Lower lobe of right lung (tissue), 2 donors: ENCODE measurements around the gene IQCK. TPM values are rescaled to one million over a fixed set of nuclear protein-coding genes. Genes with fewer than 3 reads are reported as not detected.

Experiments used
- ATAC-seq, 2 donors: fragments of 200-7000 bp; cut with Tn5 transposase; one replicate each; pipeline ENCODE4 v1.9.1; 2020 to 2022; ENCODE audit warnings: mild to moderate bottlenecking in 2 of 2, moderate library complexity in 2 of 2
- DNase-seq: peaks from one replicate; pipeline ENCODE4 v3.0.0-alpha.2; 2020
- H3K27ac ChIP-seq: fragments of 200-600 bp; one replicate; pipeline ENCODE4 v1.8.0; 2022
- H3K27me3 ChIP-seq: fragments of 200-600 bp; one replicate; pipeline ENCODE4 v1.8.0; 2022; ENCODE audit warnings: low read depth
- H3K36me3 ChIP-seq: fragments of 200-600 bp; one replicate; pipeline ENCODE4 v1.8.0; 2022; ENCODE audit warnings: mild to moderate bottlenecking
- H3K4me1 ChIP-seq: fragments of 200-600 bp; one replicate; pipeline ENCODE4 v1.8.0; 2022
- H3K4me3 ChIP-seq: fragments of 200-600 bp; one replicate; pipeline ENCODE4 v1.8.0; 2022; ENCODE audit warnings: mild to moderate bottlenecking
- H3K9me3 ChIP-seq: fragments of 200-600 bp; one replicate; pipeline ENCODE4 v1.8.0; 2022
- intact Hi-C: fragments of 100-400 bp; cut with DNase I; formaldehyde crosslinking; loops from one replicate; pipeline ENCODE4 v1.11.0; 2022
- total RNA-seq: library from RNA; stranded (reverse); fragmentation: NEBNext Ultra II Directional; extraction: Animal tissue kit (Norgen Biotek cat#: 25700); gene quantifications from one replicate; pipeline ENCODE4 v1.2.1, GENCODE V29; 2021
- TF ChIP-seq, protein P1 (sequence below): fragments of 200-600 bp; IDR thresholded peaks from one replicate; pipeline ENCODE4 v1.8.0; 2022; ENCODE audit warnings: antibody characterized with exemption, mild to moderate bottlenecking
- donor health status: DM: no; HTN: yes; CAD: no; lungs with severe emphysema.

Gene IQCK
- total RNA-seq, 1 donor from 2014 or later, result 14.1 TPM

DNA sequence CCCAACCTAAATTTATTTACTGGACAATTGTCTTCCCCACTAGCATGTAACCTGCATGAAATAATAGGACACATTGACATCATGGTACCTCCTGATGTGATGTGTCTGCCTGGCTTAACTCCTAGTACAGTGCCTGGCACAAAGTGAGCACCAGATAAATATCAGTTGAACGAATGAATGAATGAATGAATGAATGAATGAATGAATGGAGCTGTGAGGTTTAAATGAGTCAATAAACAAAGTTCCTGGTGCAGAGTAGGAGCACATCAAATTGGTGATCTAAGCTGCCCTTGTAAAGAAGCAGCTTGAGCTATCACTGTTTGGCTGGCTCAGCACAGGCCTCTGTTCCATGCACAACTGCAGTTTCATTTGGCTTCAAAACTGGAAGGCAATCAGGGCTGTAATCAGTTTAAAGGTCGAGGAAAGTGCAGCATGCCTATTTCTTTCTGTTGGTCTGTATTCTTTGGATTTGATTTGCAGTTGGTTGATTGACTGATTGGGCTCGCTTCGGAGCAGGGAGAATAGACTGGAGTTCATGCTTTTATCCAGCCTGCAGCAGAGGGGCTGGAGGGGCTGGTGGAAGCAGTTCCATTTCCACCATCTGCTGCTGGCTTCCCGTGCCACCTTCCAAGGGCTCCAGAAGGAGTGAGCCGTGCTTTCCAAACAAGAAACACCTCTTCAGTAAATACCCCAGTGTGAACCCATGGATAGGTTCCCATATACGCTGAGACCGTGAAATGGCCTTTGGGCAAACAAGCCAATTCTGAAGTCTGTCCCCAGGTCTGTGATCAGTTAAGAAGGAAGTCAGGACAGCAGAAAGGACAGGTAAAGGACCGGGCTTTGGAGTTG, 112.0 kb downstream of the IQCK start:
- intact Hi-C loops, result no loop called here
- H3K27me3 ChIP-seq, result no peaks in the 10 kb centered on the region
- H3K9me3 ChIP-seq, result no peaks in the 10 kb centered on the region
- no peaks in the 10 kb centered on the region for H3K4me1 ChIP-seq
- DNase-seq (no peak), ATAC-seq (no peak)
- H3K4me3 ChIP-seq, result no peak overlapping the region
- TF ChIP-seq, protein P1, sequence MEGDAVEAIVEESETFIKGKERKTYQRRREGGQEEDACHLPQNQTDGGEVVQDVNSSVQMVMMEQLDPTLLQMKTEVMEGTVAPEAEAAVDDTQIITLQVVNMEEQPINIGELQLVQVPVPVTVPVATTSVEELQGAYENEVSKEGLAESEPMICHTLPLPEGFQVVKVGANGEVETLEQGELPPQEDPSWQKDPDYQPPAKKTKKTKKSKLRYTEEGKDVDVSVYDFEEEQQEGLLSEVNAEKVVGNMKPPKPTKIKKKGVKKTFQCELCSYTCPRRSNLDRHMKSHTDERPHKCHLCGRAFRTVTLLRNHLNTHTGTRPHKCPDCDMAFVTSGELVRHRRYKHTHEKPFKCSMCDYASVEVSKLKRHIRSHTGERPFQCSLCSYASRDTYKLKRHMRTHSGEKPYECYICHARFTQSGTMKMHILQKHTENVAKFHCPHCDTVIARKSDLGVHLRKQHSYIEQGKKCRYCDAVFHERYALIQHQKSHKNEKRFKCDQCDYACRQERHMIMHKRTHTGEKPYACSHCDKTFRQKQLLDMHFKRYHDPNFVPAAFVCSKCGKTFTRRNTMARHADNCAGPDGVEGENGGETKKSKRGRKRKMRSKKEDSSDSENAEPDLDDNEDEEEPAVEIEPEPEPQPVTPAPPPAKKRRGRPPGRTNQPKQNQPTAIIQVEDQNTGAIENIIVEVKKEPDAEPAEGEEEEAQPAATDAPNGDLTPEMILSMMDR, result no peak
- H3K36me3 ChIP-seq, result peaks cover 10% of the 10 kb centered on the region
- no peak overlapping the region for H3K27ac ChIP-seq

DNA sequence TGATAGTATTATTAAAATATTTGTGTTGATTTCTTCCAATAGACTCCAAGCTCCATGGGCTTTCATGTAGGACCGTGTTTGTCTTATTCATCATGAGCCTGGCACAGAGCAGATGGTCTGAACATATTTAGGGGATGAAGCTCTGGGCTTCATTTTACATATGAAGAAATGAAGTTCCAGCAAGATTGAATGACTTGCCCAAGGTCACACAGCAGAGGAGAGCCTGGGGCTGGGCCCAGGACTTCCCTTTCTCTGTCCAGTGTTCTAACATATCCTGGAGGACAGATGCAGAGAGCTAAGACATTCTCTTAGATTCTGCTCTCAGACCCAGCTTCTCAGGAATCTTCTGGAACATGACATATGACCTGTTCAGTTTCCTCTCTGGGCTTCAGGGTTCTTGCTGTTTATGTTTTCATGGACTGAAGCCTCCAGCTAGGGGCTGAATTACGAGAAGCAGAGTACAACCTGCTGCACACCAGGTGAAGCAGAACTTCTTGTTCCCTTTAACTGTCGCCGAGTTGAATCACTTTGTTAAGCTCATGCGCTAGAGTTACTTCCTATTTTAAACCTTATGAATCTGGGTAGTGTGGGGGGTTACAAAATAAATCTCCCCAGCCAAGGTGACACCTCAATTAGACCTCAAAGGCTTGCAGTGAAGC, 113.0 kb downstream of the IQCK start:
- DNase-seq (no peak), ATAC-seq (no peak)
- TF ChIP-seq, protein P1, result no peak
- Histone ChIP-seq H3K4me1 (no peaks in the 10 kb centered on the region), H3K4me3 (no peak overlapping the region), H3K27ac (no peak overlapping the region), H3K36me3 (peaks cover 10% of the 10 kb centered on the region), H3K9me3 (no peaks in the 10 kb centered on the region), H3K27me3 (no peaks in the 10 kb centered on the region)
- intact Hi-C loops, result no loop called here

DNA sequence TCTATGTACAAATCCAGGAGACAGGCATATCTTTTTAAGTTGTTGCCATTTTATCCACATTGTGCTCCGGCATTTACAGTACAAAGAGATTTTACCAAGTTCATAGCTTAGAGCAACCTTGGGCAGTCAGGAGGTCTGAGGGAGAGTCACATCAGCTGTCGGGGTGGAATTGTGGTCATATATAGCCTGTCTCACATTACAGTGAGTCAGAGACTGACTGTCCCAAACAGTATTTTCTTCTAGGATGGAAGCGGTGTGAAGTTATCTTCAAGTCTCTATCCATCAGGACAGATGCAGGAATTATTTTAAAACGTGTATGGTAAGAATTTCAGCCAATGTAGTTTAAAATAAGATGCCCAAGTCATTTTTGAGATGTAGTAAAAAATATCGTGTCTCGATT, 113.6 kb downstream of the IQCK start:
- Histone ChIP-seq H3K4me1 (no peaks in the 10 kb centered on the region), H3K27me3 (no peaks in the 10 kb centered on the region), H3K27ac (no peak overlapping the region), H3K36me3 (peaks cover 10% of the 10 kb centered on the region), H3K9me3 (no peaks in the 10 kb centered on the region), H3K4me3 (no peak overlapping the region)
- ATAC-seq, result no peak
- DNase-seq, result no peak
- intact Hi-C loops, result no loop called here
- TF ChIP-seq, protein P1, result no peak

DNA sequence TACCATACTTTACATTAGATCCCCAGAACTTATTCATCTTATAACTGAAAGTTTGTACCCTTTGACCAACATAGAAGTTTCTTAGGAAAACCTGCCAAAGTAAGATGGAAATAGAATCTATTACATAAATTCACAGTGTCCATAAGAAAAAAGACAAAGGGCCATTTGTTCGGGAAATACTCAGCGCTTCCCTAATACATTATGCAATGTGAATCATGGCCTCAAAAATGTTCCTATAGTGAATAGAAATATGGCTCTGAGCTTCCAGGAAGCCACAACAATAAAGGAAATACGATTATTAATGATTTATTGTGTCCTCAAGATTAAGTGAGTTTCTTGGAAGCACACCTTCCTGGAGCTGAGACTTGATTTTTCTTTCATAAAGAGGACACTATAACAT, 115.1 kb downstream of the IQCK start:
- ATAC-seq (no peak), DNase-seq (no peak)
- TF ChIP-seq, protein P1, result no peak
- intact Hi-C loops, result no loop called here
- H3K27me3 ChIP-seq, result no peaks in the 10 kb centered on the region
- no peak overlapping the region for H3K4me3 ChIP-seq
- H3K36me3 ChIP-seq, result peaks cover 5% of the 10 kb centered on the region
- H3K4me1 ChIP-seq, result no peaks in the 10 kb centered on the region
- H3K9me3 ChIP-seq, result no peaks in the 10 kb centered on the region
- H3K27ac ChIP-seq, result no peak overlapping the region

DNA sequence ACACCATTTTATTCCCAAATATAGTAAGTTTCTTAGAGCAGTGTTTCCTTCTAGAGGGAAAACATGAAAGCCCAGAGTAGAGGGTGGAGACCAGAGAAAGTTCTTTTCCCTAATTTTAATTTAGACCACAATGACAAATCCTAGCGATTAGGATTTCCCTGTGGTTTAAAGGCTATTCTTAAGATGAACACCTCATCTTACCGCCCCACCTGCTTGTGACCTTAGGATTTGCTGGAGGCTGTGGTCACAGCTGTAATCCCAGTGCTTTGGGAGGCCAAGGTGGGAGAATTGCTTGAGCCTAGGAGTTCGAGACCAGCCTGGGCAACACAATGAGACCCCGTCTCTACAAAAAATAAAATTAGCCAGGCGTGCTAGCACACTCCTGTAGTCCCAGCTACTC, 115.5 kb downstream of the IQCK start:
- Histone ChIP-seq H3K4me3 (no peak overlapping the region), H3K27me3 (no peaks in the 10 kb centered on the region), H3K27ac (no peak overlapping the region), H3K9me3 (no peaks in the 10 kb centered on the region), H3K4me1 (no peaks in the 10 kb centered on the region), H3K36me3 (peaks cover 5% of the 10 kb centered on the region)
- TF ChIP-seq, protein P1, result no peak
- intact Hi-C loops, result no loop called here
- DNase-seq (no peak), ATAC-seq (no peak)
